Skin epidermis (tissue), 12 donors: ENCODE results near the gene PEX12.
A peak's percentile ranks its signal among the peaks of the same experiment; 100 is the strongest.
"Not testable (repeated sequence)": the region's sequence is repeated elsewhere in the genome, so short reads cannot be mapped to it uniquely, and the experiment has no call there.

ENCODE experiments used
- H3K27ac ChIP-seq, 21 experiments: fragments of 200-600 bp; sonication (generic) in 11 of 21; one replicate each; pipeline ENCODE4 v1.5.0; 2020; ENCODE audit warnings: mild to moderate bottlenecking in 3 of 21, inconsistent platforms in 2 of 21, moderate library complexity in 2 of 21
- H3K4me3 ChIP-seq, 7 experiments: fragments of 200-600 bp; sonication (generic) in 2 of 7; one replicate each; pipeline ENCODE4 v1.5.0; 2020; ENCODE audit warnings: inconsistent platforms in 2 of 7, mild to moderate bottlenecking in 2 of 7, moderate library complexity in 1 of 7

The PEX12 gene

GRCh38 chr17:35586569-35587073, 8.2 kb upstream of the PEX12 start:
- Histone ChIP-seq H3K27ac (peak overlapping the region in 20 of 21 experiments; percentile 72 to 93 (median 89)), H3K4me3 (peak overlapping the region; percentile 57 to 75 (median 67))

- H3K4me3 ChIP-seq, result no peak overlapping the region
- no peak overlapping the region for H3K27ac ChIP-seq
These were observed 5.7 kb upstream of the PEX12 start for GRCh38 chr17:35584061-35584460.

- H3K4me3 ChIP-seq, result peak overlapping the region; percentile 49 to 81 (median 66)
- H3K27ac ChIP-seq, result peak overlapping the region; percentile 72 to 97 (median 88)
These were observed 610 bp upstream of the PEX12 start for GRCh38 chr17:35578929-35579432.

GRCh38 chr17:35577830-35578196, 558 bp downstream of the PEX12 start:
- Histone ChIP-seq H3K4me3 (peak overlapping the region; percentile 49 to 81 (median 66)), H3K27ac (peak overlapping the region in 20 of 21 experiments; percentile 72 to 97 (median 89))

DNA sequence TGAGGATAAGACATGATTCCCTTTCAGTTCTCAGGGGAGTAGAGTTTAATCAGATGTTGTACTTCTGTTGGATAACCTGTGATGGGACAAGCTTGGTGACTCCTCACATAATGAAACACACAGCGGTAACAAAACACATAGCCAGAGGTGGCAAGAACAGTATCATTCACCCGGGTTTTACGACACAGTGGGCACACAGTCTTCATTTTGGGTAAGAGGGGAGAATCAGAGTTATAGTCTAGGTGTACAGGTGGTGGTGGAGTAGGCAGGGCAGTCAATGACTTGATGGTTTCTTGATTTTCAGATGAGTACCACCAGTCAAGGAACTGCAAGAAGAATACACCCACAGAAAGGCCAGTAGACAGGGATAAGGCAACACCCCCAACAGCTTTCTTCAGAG, 2.6 kb downstream of the PEX12 start:
- H3K4me3 ChIP-seq, result no peak overlapping the region
- H3K27ac ChIP-seq, result no peak overlapping the region

- no peak overlapping the region for H3K4me3 ChIP-seq
- H3K27ac ChIP-seq, result no peak overlapping the region
These were observed 9.0 kb downstream of the PEX12 start for GRCh38 chr17:35569405-35569804.

DNA sequence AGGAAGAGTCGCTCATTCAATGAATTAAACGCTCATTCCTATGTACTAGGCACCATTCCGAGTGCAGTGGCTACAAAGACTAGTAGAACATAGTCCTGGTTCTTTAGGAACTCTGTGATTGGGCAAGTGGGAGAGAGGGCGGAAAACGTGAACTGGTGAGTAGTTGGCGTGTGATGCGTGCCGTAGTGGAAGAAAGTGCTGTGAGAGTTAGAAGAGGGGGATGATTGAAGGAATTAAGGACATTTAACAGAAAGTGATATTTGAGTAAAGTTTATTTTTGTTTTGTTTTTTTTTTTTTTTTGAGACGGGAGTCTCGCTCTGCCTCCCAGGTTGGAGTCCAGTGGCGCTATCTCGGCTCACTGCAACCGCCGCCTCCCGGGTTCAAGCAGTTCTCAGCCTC, 9.8 kb downstream of the PEX12 start:
- Histone ChIP-seq H3K27ac (peak overlapping the region in 20 of 21 experiments; percentile 23 to 91 (median 83)), H3K4me3 (peak overlapping the region; percentile 55 to 86 (median 79))

- H3K4me3 ChIP-seq, result peak overlapping the region; percentile 55 to 86 (median 79)
- H3K27ac ChIP-seq, result peak overlapping the region in 3 of 21 experiments; percentile 81 to 83 (median 82)
These were observed 11.4 kb downstream of the PEX12 start for GRCh38 chr17:35566968-35567367.

DNA sequence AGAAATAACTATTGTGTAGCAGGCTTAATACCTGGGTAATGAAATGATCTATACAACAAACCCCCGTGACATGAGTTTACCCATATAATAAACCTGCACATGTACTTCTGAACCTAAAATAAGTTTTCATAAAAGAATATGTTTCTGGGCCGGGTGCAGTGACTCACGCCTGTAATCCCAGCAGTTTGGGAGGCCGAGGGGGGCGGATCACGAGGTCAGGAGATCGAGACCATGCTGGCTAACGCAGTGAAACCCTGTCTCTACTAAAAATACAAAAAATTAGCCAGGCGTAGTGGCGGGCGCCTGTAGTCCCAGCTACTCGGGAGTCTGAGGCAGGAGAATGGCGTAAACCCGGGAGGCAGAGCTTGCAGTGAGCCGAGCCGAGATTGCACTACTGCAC, 15.2 kb downstream of the PEX12 start:
- not testable (repeated sequence) for H3K27ac ChIP-seq, H3K4me3 ChIP-seq

GRCh38 chr17:35560703-35561102, 17.7 kb downstream of the PEX12 start, which contains the start of gene SLFN14:
SLFN14 (minus strand) TSS chr17:35560819; CDS start chr17:35558062, 2,757 bp downstream.
- no peak within 1 kb of the TSS for H3K4me3 ChIP-seq
- no peak within 1 kb of the TSS for H3K27ac ChIP-seq

GRCh38 chr17:35559495-35560210, 18.7 kb downstream of the PEX12 start:
- no peak overlapping the region for H3K27ac ChIP-seq
- H3K4me3 ChIP-seq, result no peak overlapping the region

DNA sequence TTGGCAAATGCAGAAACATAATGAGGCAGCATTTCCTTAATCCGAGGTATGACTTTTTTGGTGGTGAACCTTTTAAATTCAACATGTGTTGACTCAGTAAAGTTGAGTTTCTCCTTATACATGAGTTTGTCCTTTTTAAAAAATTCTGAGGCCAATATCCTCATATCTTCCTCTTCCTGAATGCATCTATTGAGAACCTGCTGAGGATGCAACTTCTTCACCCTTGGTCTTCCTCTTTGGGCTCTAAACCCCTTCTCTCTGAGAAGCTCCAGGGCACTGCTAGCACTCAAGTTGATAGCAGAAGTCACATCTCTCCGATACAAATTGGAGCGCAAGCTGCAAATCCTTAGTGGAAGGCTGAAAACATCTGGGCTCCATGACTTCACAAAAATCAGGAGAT, 21.0 kb downstream of the PEX12 start:
- Histone ChIP-seq H3K27ac (no peak overlapping the region), H3K4me3 (no peak overlapping the region)

DNA sequence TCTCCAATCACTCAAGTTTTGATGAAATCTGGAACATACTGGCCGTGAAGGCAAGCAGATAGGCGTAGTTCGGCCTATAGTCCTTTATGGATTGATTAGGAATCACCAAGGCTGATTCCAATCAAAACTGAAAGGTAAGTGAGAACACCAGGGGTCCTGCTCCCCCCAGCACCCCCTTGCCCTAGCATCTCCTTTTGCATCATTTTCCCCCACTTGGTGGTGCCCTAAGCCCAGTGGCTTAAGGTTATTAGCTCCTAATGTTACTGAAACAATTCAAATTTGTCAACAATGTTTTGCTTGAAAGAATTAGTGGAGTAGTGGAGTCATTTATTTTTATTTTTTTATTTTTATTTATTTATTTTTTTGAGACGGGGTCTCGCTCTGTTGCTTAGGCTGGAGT, 22.7 kb downstream of the PEX12 start:
- Histone ChIP-seq H3K4me3 (no peak overlapping the region), H3K27ac (no peak overlapping the region)

GRCh38 chr17:35554668-35555067, 23.7 kb downstream of the PEX12 start:
- H3K27ac ChIP-seq, result no peak overlapping the region
- no peak overlapping the region for H3K4me3 ChIP-seq

DNA sequence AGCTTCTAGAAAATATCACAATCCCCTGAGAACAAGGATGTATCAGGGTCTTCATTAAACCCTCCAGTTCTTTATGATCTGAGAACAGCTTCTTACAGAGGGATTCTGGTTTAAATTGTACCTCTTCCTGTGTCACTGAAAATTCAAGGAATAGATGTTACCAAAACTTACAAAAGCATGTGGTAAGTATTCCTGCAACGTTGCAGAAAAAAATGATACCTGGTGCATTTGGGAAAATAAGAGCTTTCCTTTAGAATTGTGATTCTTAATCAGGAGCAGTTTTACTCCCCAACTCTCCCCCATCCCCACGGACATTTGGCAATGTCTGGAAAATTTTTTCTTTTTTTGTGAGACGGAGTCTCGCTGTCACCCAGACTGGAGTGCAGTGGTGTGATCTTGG, 25.1 kb downstream of the PEX12 start:
- H3K4me3 ChIP-seq, result no peak overlapping the region
- no peak overlapping the region for H3K27ac ChIP-seq

DNA sequence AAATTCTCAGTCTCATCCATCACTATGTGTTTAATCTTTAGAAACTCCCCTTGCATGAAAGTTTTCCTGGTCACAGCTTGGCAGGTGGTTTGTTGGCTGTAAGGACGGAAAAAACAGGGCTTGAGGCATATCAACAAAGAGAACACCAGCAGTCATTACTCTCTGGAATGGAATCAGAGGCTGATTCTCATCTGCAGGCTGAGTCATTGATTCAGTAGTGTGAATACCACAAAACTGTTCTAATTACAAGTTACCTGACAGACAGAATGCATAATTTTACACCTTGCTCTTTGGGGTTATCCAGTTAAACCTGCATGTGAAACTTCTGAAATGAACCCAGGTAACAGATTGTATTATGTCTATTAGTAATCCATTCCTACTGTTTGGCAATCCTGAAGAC, 29.4 kb downstream of the PEX12 start:
- no peak overlapping the region for H3K27ac ChIP-seq
- no peak overlapping the region for H3K4me3 ChIP-seq

- Histone ChIP-seq H3K4me3 (no peak overlapping the region), H3K27ac (no peak overlapping the region)
These were observed 30.1 kb downstream of the PEX12 start for GRCh38 chr17:35548208-35548810.

GRCh38 chr17:35546487-35546886, 31.9 kb downstream of the PEX12 start:
- H3K27ac ChIP-seq, result no peak overlapping the region
- H3K4me3 ChIP-seq, result no peak overlapping the region

- no peak overlapping the region for H3K4me3 ChIP-seq
- no peak overlapping the region for H3K27ac ChIP-seq
These were observed 33.2 kb downstream of the PEX12 start for GRCh38 chr17:35545150-35545549.

- Histone ChIP-seq H3K27ac (peak overlapping the region in 1 of 21 experiments; percentile 28), H3K4me3 (no peak overlapping the region)
These were observed 34.5 kb downstream of the PEX12 start for GRCh38 chr17:35543856-35544255.

DNA sequence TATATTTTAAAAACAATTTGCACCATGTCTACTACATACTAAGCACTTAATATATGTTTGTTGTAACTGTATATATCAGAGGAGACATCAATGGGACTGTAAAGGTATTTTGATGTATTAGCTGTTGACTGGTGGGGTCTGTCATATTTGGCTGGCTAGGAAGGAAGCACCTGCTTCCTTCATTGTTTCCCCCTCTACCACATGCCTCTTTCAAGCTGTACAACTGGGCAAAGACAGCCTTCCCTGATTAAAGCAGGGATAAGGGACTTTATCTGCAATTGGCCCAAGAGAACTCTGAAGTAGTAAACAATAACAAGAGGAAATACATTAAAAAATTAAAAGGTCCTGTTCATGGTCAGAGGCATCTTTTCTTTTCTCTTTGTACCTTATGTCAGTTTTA, 35.4 kb downstream of the PEX12 start:
- H3K27ac ChIP-seq, result no peak overlapping the region

More for the DNA sequence above, 35.4 kb downstream of the PEX12 start:
- no peak overlapping the region for H3K4me3 ChIP-seq
